ENCODE data around the gene ASAP2.
"Not testable (repeated sequence)": the region's sequence is repeated elsewhere in the genome, so short reads cannot be mapped to it uniquely, and the experiment has no call there.

The ASAP2 gene

GRCh38 chr2:9212661-9213411 is 6.2 kb downstream of the ASAP2 start:
- DNase-seq (ENCODE audit: low read depth), result no peak

GRCh38 chr2:9213477-9214051 is 7.0 kb downstream of the ASAP2 start:
- DNase-seq (ENCODE audit: low read depth), result no peak

GRCh38 chr2:9214873-9215272 is 8.3 kb downstream of the ASAP2 start:
- DNase-seq (ENCODE audit: low read depth), result no peak

- DNase-seq (ENCODE audit: low read depth), result no peak
Observed at GRCh38 chr2:9215680-9216079, 9.1 kb downstream of the ASAP2 start.

- DNase-seq (ENCODE audit: low read depth), result not testable (repeated sequence)
Observed at GRCh38 chr2:9216143-9216542, 9.5 kb downstream of the ASAP2 start.

- no peak for DNase-seq (ENCODE audit: low read depth)
Observed at GRCh38 chr2:9217838-9218770, 11.5 kb downstream of the ASAP2 start.

GRCh38 chr2:9219027-9219445 is 12.4 kb downstream of the ASAP2 start:
- no peak for DNase-seq (ENCODE audit: low read depth)

- DNase-seq (ENCODE audit: low read depth), result no peak
Observed at GRCh38 chr2:9220201-9220600, 13.6 kb downstream of the ASAP2 start.

- DNase-seq (ENCODE audit: low read depth), result no peak
Observed at GRCh38 chr2:9221223-9221622, 14.6 kb downstream of the ASAP2 start.

GRCh38 chr2:9222239-9222892 is 15.8 kb downstream of the ASAP2 start:
- DNase-seq (ENCODE audit: low read depth), result no peak

GRCh38 chr2:9222893-9223287 is 16.3 kb downstream of the ASAP2 start:
- no peak for DNase-seq (ENCODE audit: low read depth)

- DNase-seq (ENCODE audit: low read depth), result no peak
Observed at GRCh38 chr2:9225806-9226205, 19.2 kb downstream of the ASAP2 start.

- DNase-seq (ENCODE audit: low read depth), result no peak
Observed at GRCh38 chr2:9226458-9227380, 20.1 kb downstream of the ASAP2 start.

- DNase-seq (ENCODE audit: low read depth), result no peak
Observed at GRCh38 chr2:9228088-9228751, 21.6 kb downstream of the ASAP2 start.

GRCh38 chr2:9228781-9229469 is 22.3 kb downstream of the ASAP2 start:
- no peak for DNase-seq (ENCODE audit: low read depth)

GRCh38 chr2:9229470-9229820 is 22.8 kb downstream of the ASAP2 start:
- DNase-seq (ENCODE audit: low read depth), result no peak

GRCh38 chr2:9230051-9230802 is 23.6 kb downstream of the ASAP2 start:
- no peak for DNase-seq (ENCODE audit: low read depth)

- DNase-seq (ENCODE audit: low read depth), result no peak
Observed at GRCh38 chr2:9230881-9231280, 24.3 kb downstream of the ASAP2 start.

Measured in stimulated activated CD8-positive, alpha-beta memory T cell treated with anti-CD3 and anti-CD28 coated beads, Interleukin-4, amount 100 ng/mL, for 24 hours (primary cell).